Retinal pigment epithelial cell (primary cell): Measurements from ENCODE around the gene GAS7.
"Not testable (repeated sequence)": the region's sequence is repeated elsewhere in the genome, so short reads cannot be mapped to it uniquely, and the experiment has no call there.

ENCODE experiments used
- DNase-seq: peaks from one replicate; pipeline ENCODE4 v3.0.0-alpha.2; 2010; ENCODE audit warnings: low read depth
- H3K4me3 ChIP-seq: 2 replicates; pipeline ENCODE4 v1.5.1; 2011; ENCODE audit warnings: mild to moderate bottlenecking, low read length, control low read depth, moderate library complexity
- CTCF ChIP-seq: conservative IDR thresholded peaks from 2 replicates; pipeline ENCODE4 v1.5.1; 2011; ENCODE audit warnings: low read depth, low read length, control low read depth, inconsistent platforms

GAS7 gene

GRCh38 chr17:9926150-9926804 lies 272.1 kb downstream of the GAS7 start:
- no peak for TF ChIP-seq CTCF
- DNase-seq: no peak
- H3K4me3 ChIP-seq: no peak overlapping the region

GRCh38 chr17:9925457-9925856 lies 272.9 kb downstream of the GAS7 start:
- DNase-seq: no peak
- TF ChIP-seq CTCF: no peak
- no peak overlapping the region for H3K4me3 ChIP-seq

GRCh38 chr17:9924735-9925191 lies 273.6 kb downstream of the GAS7 start:
- H3K4me3 ChIP-seq: no peak overlapping the region
- DNase-seq: peak; percentile 23
- peak; percentile 84 for TF ChIP-seq CTCF

GRCh38 chr17:9922012-9922848 lies 276.2 kb downstream of the GAS7 start:
- no peak for TF ChIP-seq CTCF
- DNase-seq: no peak

GRCh38 chr17:9921216-9921615 lies 277.2 kb downstream of the GAS7 start:
- DNase-seq: not testable (repeated sequence)

More at GRCh38 chr17:9922012-9922848, 276.2 kb downstream of the GAS7 start:
- H3K4me3 ChIP-seq: no peak overlapping the region

GRCh38 chr17:9918804-9919352 lies 279.5 kb downstream of the GAS7 start:
- TF ChIP-seq CTCF: no peak
- DNase-seq: no peak
- no peak overlapping the region for H3K4me3 ChIP-seq

More at GRCh38 chr17:9921216-9921615, 277.2 kb downstream of the GAS7 start:
- not testable (repeated sequence) for H3K4me3 ChIP-seq

GRCh38 chr17:9918352-9918751 lies 280.1 kb downstream of the GAS7 start:
- no peak for DNase-seq
- no peak for TF ChIP-seq CTCF
- H3K4me3 ChIP-seq: no peak overlapping the region
